Measurements from ENCODE around the gene SS18.

Gene SS18

GRCh38 chr18:25992566-25992965 lies 97.8 kb downstream of the SS18 start:
- H3K4me2 ChIP-seq (ENCODE audit: low read depth, low read length, poor library complexity, severe bottlenecking): no peak overlapping the region
- TF ChIP-seq CTCF (IDR thresholded peaks at IDR 0.05; ENCODE audit: insufficient read depth, low read length, poor library complexity, severe bottlenecking) (no peak), EZH2phosphoT487 (conservative IDR thresholded peaks at IDR 0.05; ENCODE audit: low read length) (no peak)
- no peaks in the 10 kb centered on the region for H3K36me3 ChIP-seq (ENCODE audit: low read length)
- H3K4me3 ChIP-seq (ENCODE audit: insufficient read depth, low read length, poor library complexity, severe bottlenecking): no peak overlapping the region
- H3K9me2 ChIP-seq (replicated peaks; ENCODE audit: insufficient read depth, low read length): no peaks in the 10 kb centered on the region
- no peak overlapping the region for H3K9ac ChIP-seq (ENCODE audit: low read length)
- no peaks in the 10 kb centered on the region for H3K79me2 ChIP-seq (ENCODE audit: insufficient read depth, low read length)
- H3K27me3 ChIP-seq (ENCODE audit: low read length): no peaks in the 10 kb centered on the region
- H4K20me1 ChIP-seq (ENCODE audit: low read depth, low read length): no peaks in the 10 kb centered on the region
- H2AFZ ChIP-seq (ENCODE audit: low read depth, low read length, severe bottlenecking): no peak overlapping the region
- H3K9me3 ChIP-seq (ENCODE audit: insufficient read depth, low read length): no peaks in the 10 kb centered on the region
- H3K27ac ChIP-seq (ENCODE audit: low read depth, low read length): no peak overlapping the region
- no peaks in the 10 kb centered on the region for H3F3A ChIP-seq (ENCODE audit: insufficient read depth)

GRCh38 chr18:25990473-25990872 lies 99.9 kb downstream of the SS18 start:
- Histone ChIP-seq H3K27ac (ENCODE audit: low read depth, low read length) (no peak overlapping the region), H3K4me2 (ENCODE audit: low read depth, low read length, poor library complexity, severe bottlenecking) (no peak overlapping the region), H4K20me1 (ENCODE audit: low read depth, low read length) (no peaks in the 10 kb centered on the region), H2AFZ (ENCODE audit: low read depth, low read length, severe bottlenecking) (no peak overlapping the region), H3K9me3 (ENCODE audit: insufficient read depth, low read length) (no peaks in the 10 kb centered on the region), H3K27me3 (ENCODE audit: low read length) (no peaks in the 10 kb centered on the region), H3K79me2 (ENCODE audit: insufficient read depth, low read length) (no peaks in the 10 kb centered on the region), H3F3A (ENCODE audit: insufficient read depth) (no peaks in the 10 kb centered on the region), H3K9ac (ENCODE audit: low read length) (no peak overlapping the region), H3K4me3 (ENCODE audit: insufficient read depth, low read length, poor library complexity, severe bottlenecking) (no peak overlapping the region), H3K9me2 (replicated peaks; ENCODE audit: insufficient read depth, low read length) (no peaks in the 10 kb centered on the region), H3K36me3 (ENCODE audit: low read length) (no peaks in the 10 kb centered on the region)
- TF ChIP-seq EZH2phosphoT487 (conservative IDR thresholded peaks at IDR 0.05; ENCODE audit: low read length) (no peak), CTCF (IDR thresholded peaks at IDR 0.05; ENCODE audit: insufficient read depth, low read length, poor library complexity, severe bottlenecking) (no peak)

- Histone ChIP-seq H3K36me3 (ENCODE audit: low read length) (no peaks in the 10 kb centered on the region), H4K20me1 (ENCODE audit: low read depth, low read length) (no peaks in the 10 kb centered on the region), H3K27me3 (ENCODE audit: low read length) (no peaks in the 10 kb centered on the region), H3K79me2 (ENCODE audit: insufficient read depth, low read length) (no peaks in the 10 kb centered on the region), H2AFZ (ENCODE audit: low read depth, low read length, severe bottlenecking) (no peak overlapping the region), H3K9me3 (ENCODE audit: insufficient read depth, low read length) (peaks cover 14% of the 10 kb centered on the region; the same call in 1 of the 2 replicates), H3F3A (ENCODE audit: insufficient read depth) (no peaks in the 10 kb centered on the region), H3K27ac (ENCODE audit: low read depth, low read length) (no peak overlapping the region), H3K9me2 (replicated peaks; ENCODE audit: insufficient read depth, low read length) (no peaks in the 10 kb centered on the region), H3K4me3 (ENCODE audit: insufficient read depth, low read length, poor library complexity, severe bottlenecking) (no peak overlapping the region), H3K9ac (ENCODE audit: low read length) (no peak overlapping the region), H3K4me2 (ENCODE audit: low read depth, low read length, poor library complexity, severe bottlenecking) (no peak overlapping the region)
- TF ChIP-seq EZH2phosphoT487 (conservative IDR thresholded peaks at IDR 0.05; ENCODE audit: low read length) (no peak), CTCF (IDR thresholded peaks at IDR 0.05; ENCODE audit: insufficient read depth, low read length, poor library complexity, severe bottlenecking) (no peak)
These were observed 104.6 kb downstream of the SS18 start for GRCh38 chr18:25985707-25986394.
